HCT116 (cell line): ENCODE data around the gene C9orf43. TPM values are rescaled to one million over a fixed set of nuclear protein-coding genes. Genes with fewer than 3 reads are reported as not detected.

Experiments used
- ATAC-seq: fragments of 200-7000 bp; cut with Tn5 transposase; 2 replicates; pipeline ENCODE4 v1.9.1; 2020; ENCODE audit warnings: mild to moderate bottlenecking, moderate library complexity
- BruUV-seq: library from RNA; stranded (reverse); fragments of 400-500 nt; replicated peaks from 2 replicates; lab custom pipeline; 2021; lab: Mats Ljungman, UMichigan
- CTCF ChIA-PET: fragments of 300-600 bp; sonication (Branson Sonifier 250); formaldehyde crosslinking; loops from one replicate; lab custom pipeline; 2021; ENCODE audit warnings: antibody characterized with exemption; lab: Charles Lee
- POLR2A ChIA-PET: fragments of 300-600, 350-600 bp; sonication (Branson Sonifier 250); formaldehyde crosslinking; loops from one replicate; lab custom pipeline; 2021; ENCODE audit warnings: antibody characterized with exemption; lab: Charles Lee
- RAD21 ChIA-PET, 2 experiments: fragments of 300-600 bp; sonication (Branson Sonifier 250); formaldehyde crosslinking; loops; one replicate each; lab custom pipeline; 2023; ENCODE audit warnings: low total read pairs in 2 of 2; ENCODE audit not compliant: uncharacterized antibody in 2 of 2, unreplicated experiment in 2 of 2, low non-redundant PET in 1 of 2; lab: Charles Lee
- DNase-seq: peaks from one replicate; pipeline ENCODE4 v3.0.0-alpha.2; 2010; ENCODE audit warnings: low read depth, low spot score
- H2AFZ ChIP-seq: fragments of 200-600 bp; shearing (Covaris generic), sonication (generic); 2 replicates; pipeline ENCODE4 v1.6.1; 2017; ENCODE audit warnings: low read depth, mixed run types, mixed read lengths, antibody characterized with exemption, low read length; ENCODE audit not compliant: poor library complexity, severe bottlenecking
- H3K27ac ChIP-seq: 2 replicates; pipeline ENCODE4 v1.5.1; 2012; ENCODE audit warnings: low read depth, low read length
- H3K27me3 ChIP-seq: fragments of 200-600 bp; sonication (generic); 2 replicates; pipeline ENCODE4 v1.6.1; 2016; ENCODE audit warnings: mixed run types, low read length, mixed read lengths; ENCODE audit not compliant: insufficient read depth
- H3K36me3 ChIP-seq, 2 experiments: fragments of 200-500 bp in 1 of 2; fragments of 200-600 bp in 1 of 2; sonication (Bioruptor generic) in 1 of 2; sonication (generic) in 1 of 2; 2 replicates each; pipeline versions ENCODE4 v1.5.1 to v1.6.1; 2014 to 2016; ENCODE audit warnings: low read length in 2 of 2, inconsistent platforms in 1 of 2, mixed read lengths in 1 of 2, mixed run types in 1 of 2; ENCODE audit not compliant: insufficient read depth in 2 of 2, control insufficient read depth in 1 of 2
- H3K4me1 ChIP-seq, 2 experiments: fragments of 200-600 bp in 1 of 2; sonication (generic) in 1 of 2; 2 replicates each; pipeline versions ENCODE4 v1.5.1 to v1.6.1; 2012 to 2017; ENCODE audit warnings: low read length in 2 of 2, inconsistent platforms in 1 of 2, mild to moderate bottlenecking in 1 of 2, mixed read lengths in 1 of 2, mixed run types in 1 of 2, moderate library complexity in 1 of 2; ENCODE audit not compliant: insufficient read depth in 2 of 2, control insufficient read depth in 1 of 2
- H3K4me2 ChIP-seq: fragments of 200-600 bp; sonication (generic); 2 replicates; pipeline ENCODE4 v1.6.1; 2017; ENCODE audit warnings: mixed run types, low read length, mixed read lengths
- H3K4me3 ChIP-seq, 2 experiments: fragments of 200-600 bp in 1 of 2; sonication (generic) in 1 of 2; replicated peaks in 1 of 2; 2 replicates each; pipeline ENCODE4 v1.5.1; 2011 to 2016; ENCODE audit warnings: low read length in 2 of 2, control low read depth in 1 of 2, low read depth in 1 of 2, mild to moderate bottlenecking in 1 of 2, mixed read lengths in 1 of 2, mixed run types in 1 of 2
- H3K79me2 ChIP-seq: fragments of 200-600 bp; sonication (generic); 2 replicates; pipeline ENCODE4 v1.6.1; 2017; ENCODE audit warnings: mild to moderate bottlenecking, mixed run types, low read length, moderate library complexity, mixed read lengths; ENCODE audit not compliant: insufficient read depth
- H3K9ac ChIP-seq: fragments of 200-600 bp; sonication (generic); 2 replicates; pipeline ENCODE4 v1.6.1; 2016; ENCODE audit warnings: low read length, mixed read lengths
- H3K9me2 ChIP-seq: fragments of 200-600 bp; sonication (generic), shearing (Covaris generic); 2 replicates; pipeline ENCODE4 v1.6.1; 2017; ENCODE audit warnings: mixed run types, mild to moderate bottlenecking, moderate library complexity; ENCODE audit not compliant: insufficient read depth
- H3K9me3 ChIP-seq, 2 experiments: fragments of 200-500 bp in 1 of 2; fragments of 200-600 bp in 1 of 2; sonication (Bioruptor generic) in 1 of 2; sonication (generic) in 1 of 2; 2 replicates each; pipeline ENCODE4 v1.6.1; 2014 to 2017; ENCODE audit warnings: low read length in 2 of 2, mixed read lengths in 2 of 2, inconsistent platforms in 1 of 2, low read depth in 1 of 2, mild to moderate bottlenecking in 1 of 2, mixed run types in 1 of 2, moderate library complexity in 1 of 2; ENCODE audit not compliant: control insufficient read depth in 1 of 2, insufficient read depth in 1 of 2
- H4K20me1 ChIP-seq: fragments of 200-600 bp; sonication (generic), shearing (Covaris generic); 2 replicates; pipeline ENCODE4 v1.6.1; 2017; ENCODE audit warnings: mixed run types, mild to moderate bottlenecking, moderate library complexity; ENCODE audit not compliant: insufficient read depth
- CEBPB ChIP-seq: IDR thresholded peaks from 2 replicates; pipeline ENCODE4 v1.6.1; 2012; ENCODE audit warnings: low read depth
- EZH2 ChIP-seq: fragments of 200-600 bp; sonication (generic); IDR thresholded peaks from 2 replicates; pipeline ENCODE4 v1.6.1; 2017; ENCODE audit warnings: antibody characterized with exemption, mixed run types
- EZH2phosphoT487 ChIP-seq: fragments of 200-600 bp; IDR thresholded peaks from 2 replicates; pipeline ENCODE4 v1.6.1; 2018; ENCODE audit warnings: antibody characterized with exemption, borderline replicate concordance
- MAX ChIP-seq: IDR thresholded peaks from 2 replicates; pipeline ENCODE4 v1.6.1; 2012
- POLR2A ChIP-seq: IDR thresholded peaks from 2 replicates; pipeline ENCODE4 v1.7.0; 2011; ENCODE audit warnings: borderline replicate concordance; ENCODE audit not compliant: insufficient read depth, insufficient read length; ENCODE audit errors: extremely low read depth
- SIN3A ChIP-seq: IDR thresholded peaks from 2 replicates; pipeline ENCODE4 v1.6.1; 2012; ENCODE audit warnings: low read depth
- TCF7L2 ChIP-seq: IDR thresholded peaks from 2 replicates; pipeline ENCODE4 v1.7.0; 2011; ENCODE audit warnings: borderline replicate concordance, inconsistent platforms; ENCODE audit not compliant: insufficient read depth, insufficient read length; ENCODE audit errors: extremely low read depth
- YY1 ChIP-seq: IDR thresholded peaks from 2 replicates; pipeline ENCODE4 v1.6.1; 2011; ENCODE audit warnings: low read length, low read depth, moderate library complexity, mild to moderate bottlenecking; ENCODE audit not compliant: insufficient replicate concordance; ENCODE audit errors: extremely low read depth
- ZBTB33 ChIP-seq: IDR thresholded peaks from 2 replicates; pipeline ENCODE4 v1.6.1; 2011; ENCODE audit warnings: mild to moderate bottlenecking, low read length, moderate library complexity; ENCODE audit not compliant: insufficient replicate concordance; ENCODE audit errors: extremely low read depth
- ZFX ChIP-seq: fragments of 450-650 bp; IDR thresholded peaks from 2 replicates; pipeline ENCODE4 v1.6.1; 2017
- ZNF274 ChIP-seq: fragments of 200-500 bp; sonication (Bioruptor generic); IDR thresholded peaks from 2 replicates; pipeline ENCODE4 v1.6.1; 2014; ENCODE audit warnings: mild to moderate bottlenecking, low read depth, low read length, inconsistent platforms
- intact Hi-C: fragments of 100-400 bp; cut with micrococcal nuclease; formaldehyde crosslinking; loops from 2 replicates; pipeline ENCODE4 v1.10.0; 2022
- total RNA-seq: library from RNA; stranded (reverse); gene quantifications from one replicate; pipeline ENCODE4 v1.2.1, GENCODE V29; 2021; ENCODE audit not compliant: unreplicated experiment

C9orf43 gene
- total RNA-seq, 1 experiment from 2014 or later: 0.71 TPM

GRCh38 chr9:113425072-113425471 is 14.5 kb downstream of the C9orf43 start:
- Histone ChIP-seq H3K4me2 (no peak overlapping the region), H2AFZ (no peak overlapping the region), H3K4me1 (no peaks in the 10 kb centered on the region), H3K79me2 (no peaks in the 10 kb centered on the region), H4K20me1 (no peaks in the 10 kb centered on the region), H3K9ac (no peak overlapping the region), H3K36me3 (no peaks in the 10 kb centered on the region), H3K9me3 (no peaks in the 10 kb centered on the region), H3K27me3 (no peaks in the 10 kb centered on the region; the same call in 1 of the 2 replicates), H3K9me2 (no peaks in the 10 kb centered on the region), H3K27ac (no peak overlapping the region), H3K4me3 (no peak overlapping the region)
- RAD21 ChIA-PET: no interaction called here
- DNase-seq (no peak), ATAC-seq (no peak)
- POLR2A ChIA-PET: no interaction called here
- intact Hi-C loops: no loop called here
- CTCF ChIA-PET: no interaction called here
- TF ChIP-seq ZFX (no peak), YY1 (no peak), TCF7L2 (no peak), CEBPB (no peak), SIN3A (no peak), POLR2A (no peak), EZH2 (no peak), EZH2phosphoT487 (no peak), MAX (no peak), ZNF274 (no peak), ZBTB33 (no peak)
- no TSS peak for BruUV-seq
